NT2/D1 (cell line): Measurements from ENCODE around the gene PIK3R5.

Experiments
- YY1 ChIP-seq: IDR thresholded peaks from 2 replicates; pipeline ENCODE4 v1.6.1; 2011; ENCODE audit not compliant: insufficient read length, insufficient read depth
- ZNF274 ChIP-seq: IDR thresholded peaks from 2 replicates; pipeline ENCODE4 v1.6.1; 2011; ENCODE audit warnings: mild to moderate bottlenecking, low read depth, low read length

GRCh38 chr17:8994319-8994718 lies 28.8 kb upstream of the PIK3R5 start:
- TF ChIP-seq YY1 (no peak), ZNF274 (no peak)
